ENCODE results near the gene PSMD13.

The PSMD13 gene

GRCh38 chr11:230431-230830 lies 6.3 kb upstream of the PSMD13 start:
- Histone ChIP-seq H2BK5ac (ENCODE audit: low read length) (no peak overlapping the region), H3K23ac (ENCODE audit: low read length) (no peak overlapping the region), H3K4ac (ENCODE audit: low read depth, low read length) (no peak overlapping the region), H2BK120ac (ENCODE audit: low read depth, low read length) (no peak overlapping the region), H2AK5ac (ENCODE audit: low read length) (no peak overlapping the region), H3K4me1 (ENCODE audit: control insufficient read depth, low read depth, low read length) (no peaks in the 10 kb centered on the region), H3K4me2 (ENCODE audit: low read length) (no peak overlapping the region), H3K27me3 (ENCODE audit: insufficient read depth, low read length, poor library complexity) (no peaks in the 10 kb centered on the region), H2BK15ac (replicated peaks; ENCODE audit: low read depth) (no peak overlapping the region), H3K27ac (ENCODE audit: low read depth, low read length) (no peak overlapping the region), H3K36me3 (ENCODE audit: control insufficient read depth, insufficient read depth, low read length) (no peaks in the 10 kb centered on the region), H3K18ac (ENCODE audit: low read length) (no peak overlapping the region), H4K5ac (ENCODE audit: low read length) (no peak overlapping the region), H3K9ac (ENCODE audit: low read length) (no peak overlapping the region), H3K79me2 (ENCODE audit: control insufficient read depth, insufficient read depth, low read length) (no peaks in the 10 kb centered on the region), H3K79me1 (ENCODE audit: low read length) (no peaks in the 10 kb centered on the region), H3K4me3 (ENCODE audit: low read length) (no peak overlapping the region), H3K56ac (ENCODE audit: low read length) (no peak overlapping the region), H4K8ac (ENCODE audit: low read depth, low read length) (no peak overlapping the region)
- WGBS (ENCODE audit: extremely low coverage, insufficient coverage, low lambda C conversion rate) = no CpG with 5 or more reads among the region's 10 CpGs
- no peak for DNase-seq

GRCh38 chr11:232783-233565 lies 3.8 kb upstream of the PSMD13 start:
- Histone ChIP-seq H3K4me3 (ENCODE audit: low read length) (no peak overlapping the region), H3K18ac (ENCODE audit: low read length) (no peak overlapping the region), H3K79me2 (ENCODE audit: control insufficient read depth, insufficient read depth, low read length) (peaks cover 10% of the 10 kb centered on the region), H3K23ac (ENCODE audit: low read length) (no peak overlapping the region), H3K4me2 (ENCODE audit: low read length) (no peak overlapping the region), H2BK5ac (ENCODE audit: low read length) (no peak overlapping the region), H2BK15ac (replicated peaks; ENCODE audit: low read depth) (no peak overlapping the region), H4K5ac (ENCODE audit: low read length) (no peak overlapping the region), H3K56ac (ENCODE audit: low read length) (no peak overlapping the region), H3K4ac (ENCODE audit: low read depth, low read length) (no peak overlapping the region), H3K36me3 (ENCODE audit: control insufficient read depth, insufficient read depth, low read length) (no peaks in the 10 kb centered on the region), H3K9ac (ENCODE audit: low read length) (no peak overlapping the region), H3K27ac (ENCODE audit: low read depth, low read length) (no peak overlapping the region), H2BK120ac (ENCODE audit: low read depth, low read length) (no peak overlapping the region), H4K8ac (ENCODE audit: low read depth, low read length) (no peak overlapping the region), H3K79me1 (ENCODE audit: low read length) (no peaks in the 10 kb centered on the region), H3K27me3 (ENCODE audit: insufficient read depth, low read length, poor library complexity) (no peaks in the 10 kb centered on the region), H2AK5ac (ENCODE audit: low read length) (no peak overlapping the region), H3K4me1 (ENCODE audit: control insufficient read depth, low read depth, low read length) (no peaks in the 10 kb centered on the region)
- WGBS (ENCODE audit: extremely low coverage, insufficient coverage, low lambda C conversion rate) = no CpG with 5 or more reads among the region's 20 CpGs
- no peak for DNase-seq

- Histone ChIP-seq H2BK120ac (ENCODE audit: low read depth, low read length) (no peak overlapping the region), H2BK15ac (replicated peaks; ENCODE audit: low read depth) (no peak overlapping the region), H3K36me3 (ENCODE audit: control insufficient read depth, insufficient read depth, low read length) (no peaks in the 10 kb centered on the region), H2AK5ac (ENCODE audit: low read length) (no peak overlapping the region), H3K79me2 (ENCODE audit: control insufficient read depth, insufficient read depth, low read length) (peaks cover 19% of the 10 kb centered on the region), H3K79me1 (ENCODE audit: low read length) (peaks cover 5% of the 10 kb centered on the region), H3K4me1 (ENCODE audit: control insufficient read depth, low read depth, low read length) (no peaks in the 10 kb centered on the region), H2BK5ac (ENCODE audit: low read length) (no peak overlapping the region), H3K56ac (ENCODE audit: low read length) (peak overlapping the region; percentile 88), H3K18ac (ENCODE audit: low read length) (no peak overlapping the region), H3K4me3 (ENCODE audit: low read length) (no peak overlapping the region), H4K5ac (ENCODE audit: low read length) (no peak overlapping the region), H3K9ac (ENCODE audit: low read length) (peak overlapping the region; percentile 86), H4K8ac (ENCODE audit: low read depth, low read length) (no peak overlapping the region), H3K4ac (ENCODE audit: low read depth, low read length) (no peak overlapping the region), H3K27me3 (ENCODE audit: insufficient read depth, low read length, poor library complexity) (no peaks in the 10 kb centered on the region), H3K4me2 (ENCODE audit: low read length) (no peak overlapping the region), H3K27ac (ENCODE audit: low read depth, low read length) (no peak overlapping the region), H3K23ac (ENCODE audit: low read length) (no peak overlapping the region)
- no peak for DNase-seq
- no CpG with 5 or more reads among the region's 8 CpGs for WGBS (ENCODE audit: extremely low coverage, insufficient coverage, low lambda C conversion rate)
Measured at GRCh38 chr11:235180-235579, 1.6 kb upstream of the PSMD13 start.

- H3K18ac ChIP-seq (ENCODE audit: low read length) = peak overlapping the region; percentile 77
- no CpG with 5 or more reads among the region's 13 CpGs for whole genome bisulfite sequencing (ENCODE audit: extremely low coverage, insufficient coverage, low lambda C conversion rate)
- no peak overlapping the region for H3K23ac ChIP-seq (ENCODE audit: low read length)
- H4K8ac ChIP-seq (ENCODE audit: low read depth, low read length) = no peak overlapping the region
- H4K5ac ChIP-seq (ENCODE audit: low read length) = no peak overlapping the region
- H3K27ac ChIP-seq (ENCODE audit: low read depth, low read length) = no peak overlapping the region
- H2BK5ac ChIP-seq (ENCODE audit: low read length) = no peak overlapping the region
- H3K27me3 ChIP-seq (ENCODE audit: insufficient read depth, low read length, poor library complexity) = no peaks in the 10 kb centered on the region
- H3K79me2 ChIP-seq (ENCODE audit: control insufficient read depth, insufficient read depth, low read length) = peaks cover 19% of the 10 kb centered on the region
- DNase-seq = no peak
- peak overlapping the region; percentile 88 for H3K56ac ChIP-seq (ENCODE audit: low read length)
- peaks cover 5% of the 10 kb centered on the region for H3K79me1 ChIP-seq (ENCODE audit: low read length)
- no peak overlapping the region for H2BK15ac ChIP-seq (replicated peaks; ENCODE audit: low read depth)
- H3K4me1 ChIP-seq (ENCODE audit: control insufficient read depth, low read depth, low read length) = no peaks in the 10 kb centered on the region
- H2BK120ac ChIP-seq (ENCODE audit: low read depth, low read length) = no peak overlapping the region
- H3K4me2 ChIP-seq (ENCODE audit: low read length) = peak overlapping the region; percentile 84
- no peak overlapping the region for H2AK5ac ChIP-seq (ENCODE audit: low read length)
- H3K4me3 ChIP-seq (ENCODE audit: low read length) = peak overlapping the region; percentile 75
- H3K4ac ChIP-seq (ENCODE audit: low read depth, low read length) = no peak overlapping the region
- H3K36me3 ChIP-seq (ENCODE audit: control insufficient read depth, insufficient read depth, low read length) = no peaks in the 10 kb centered on the region
- peak overlapping the region; percentile 86 for H3K9ac ChIP-seq (ENCODE audit: low read length)
Measured at GRCh38 chr11:235609-235996, 1.2 kb upstream of the PSMD13 start.

GRCh38 chr11:235997-236773 lies 591 bp upstream of the PSMD13 start, which contains the start of gene SIRT3:
SIRT3 (minus strand) TSS chr11:236342; CDS start chr11:236328, 14 bp downstream.
- H3K56ac ChIP-seq (ENCODE audit: low read length) = peak within 1 kb of the TSS; percentile 88
- peak within 1 kb of the TSS; percentile 89 for H3K18ac ChIP-seq (ENCODE audit: low read length)
- no peak within 1 kb of the TSS for H2BK120ac ChIP-seq (ENCODE audit: low read depth, low read length)
- peak within 1 kb of the TSS; percentile 84 for H3K27ac ChIP-seq (ENCODE audit: low read depth, low read length)
- H3K9ac ChIP-seq (ENCODE audit: low read length) = peak within 1 kb of the TSS; percentile 86
- no peak within 1 kb of the TSS for H2AK5ac ChIP-seq (ENCODE audit: low read length)
- H3K36me3 ChIP-seq (ENCODE audit: control insufficient read depth, insufficient read depth, low read length) = no peaks in the 10 kb centered on the region
- H3K27me3 ChIP-seq (ENCODE audit: insufficient read depth, low read length, poor library complexity) = no peaks in the 10 kb centered on the region
- WGBS (ENCODE audit: extremely low coverage, insufficient coverage, low lambda C conversion rate) = no CpG with 5 or more reads among the region's 70 CpGs
- no peak within 1 kb of the TSS for H2BK5ac ChIP-seq (ENCODE audit: low read length)
- H3K4me3 ChIP-seq (ENCODE audit: low read length) = peak within 1 kb of the TSS; percentile 76
- H4K8ac ChIP-seq (ENCODE audit: low read depth, low read length) = peak within 1 kb of the TSS; percentile 77
- H3K4me2 ChIP-seq (ENCODE audit: low read length) = peak within 1 kb of the TSS; percentile 84
- H3K4ac ChIP-seq (ENCODE audit: low read depth, low read length) = no peak within 1 kb of the TSS
- H2BK15ac ChIP-seq (replicated peaks; ENCODE audit: low read depth) = no peak within 1 kb of the TSS
- H3K23ac ChIP-seq (ENCODE audit: low read length) = no peak within 1 kb of the TSS
- no peak within 1 kb of the TSS for H4K5ac ChIP-seq (ENCODE audit: low read length)
- peaks cover 19% of the 10 kb centered on the region for H3K79me2 ChIP-seq (ENCODE audit: control insufficient read depth, insufficient read depth, low read length)
- peaks cover 5% of the 10 kb centered on the region for H3K79me1 ChIP-seq (ENCODE audit: low read length)
- H3K4me1 ChIP-seq (ENCODE audit: control insufficient read depth, low read depth, low read length) = no peaks in the 10 kb centered on the region
- peak; percentile 93 for DNase-seq

Measured in mesendoderm (in vitro differentiated cells).